ENCODE data around the gene GRB14.
"Not testable (repeated sequence)": the region's sequence is repeated elsewhere in the genome, so short reads cannot be mapped to it uniquely, and the experiment has no call there.

Gene GRB14

GRCh38 chr2:164642946-164643555 is 21.8 kb upstream of the GRB14 start:
- POLR2A ChIA-PET, result no interaction called here
- no peak for DNase-seq (ENCODE audit: low read depth, low spot score)
- H3K4me3 ChIP-seq (ENCODE audit: low read depth, low read length), result no peak overlapping the region
- TF ChIP-seq CTCF (IDR thresholded peaks at IDR 0.05; ENCODE audit: insufficient read depth, low read length, missing control alignments), result no peak
- CTCF ChIA-PET, result interaction anchor here (1.4 kb wide), 2 partner anchors 9 to 83 kb away, joined by 3 to 4 read pairs; no protein-coding TSS in a partner anchor

- CTCF ChIA-PET, result interaction anchor here (1.4 kb wide), 2 partner anchors 8 to 82 kb away, joined by 3 to 4 read pairs; no protein-coding TSS in a partner anchor
These were observed 21.0 kb upstream of the GRB14 start for GRCh38 chr2:164642268-164642667.

GRCh38 chr2:164628319-164628718 is 7.0 kb upstream of the GRB14 start:
- DNase-seq (ENCODE audit: low read depth, low spot score); H3K4me3 ChIP-seq (ENCODE audit: low read depth, low read length); POLR2A ChIA-PET; CTCF ChIA-PET: not testable (repeated sequence)

More at GRCh38 chr2:164642268-164642667, 21.0 kb upstream of the GRB14 start:
- no peak for TF ChIP-seq CTCF (IDR thresholded peaks at IDR 0.05; ENCODE audit: insufficient read depth, low read length, missing control alignments)
- no peak for DNase-seq (ENCODE audit: low read depth, low spot score)
- POLR2A ChIA-PET, result no interaction called here
- H3K4me3 ChIP-seq (ENCODE audit: low read depth, low read length), result no peak overlapping the region

GRCh38 chr2:164625378-164625971 is 4.2 kb upstream of the GRB14 start:
- POLR2A ChIA-PET, result no interaction called here
- H3K4me3 ChIP-seq (ENCODE audit: low read depth, low read length), result no peak overlapping the region
- DNase-seq (ENCODE audit: low read depth, low spot score), result peak; percentile 16
- TF ChIP-seq CTCF (IDR thresholded peaks at IDR 0.05; ENCODE audit: insufficient read depth, low read length, missing control alignments), result no peak
- CTCF ChIA-PET, result interaction anchor here (1.3 kb wide), 1 partner anchor 73 kb away, joined by 3 read pairs; no protein-coding TSS in a partner anchor

- H3K4me3 ChIP-seq (ENCODE audit: low read depth, low read length), result no peak overlapping the region
- no peak for DNase-seq (ENCODE audit: low read depth, low spot score)
- TF ChIP-seq CTCF (IDR thresholded peaks at IDR 0.05; ENCODE audit: insufficient read depth, low read length, missing control alignments), result no peak
- POLR2A ChIA-PET, result no interaction called here
- CTCF ChIA-PET, result interaction anchor here (1.2 to 1.3 kb wide), 2 partner anchors 64 to 74 kb away, joined by 3 read pairs; no protein-coding TSS in a partner anchor
These were observed 3.0 kb upstream of the GRB14 start for GRCh38 chr2:164624316-164624715.

- POLR2A ChIA-PET, result no interaction called here
- no peak for DNase-seq (ENCODE audit: low read depth, low spot score)
- CTCF ChIA-PET, result interaction anchor here (1.6 kb wide), 1 partner anchor 10 kb away, joined by 5 read pairs; no protein-coding TSS in a partner anchor
- no peak overlapping the region for H3K4me3 ChIP-seq (ENCODE audit: low read depth, low read length)
- TF ChIP-seq CTCF (IDR thresholded peaks at IDR 0.05; ENCODE audit: insufficient read depth, low read length, missing control alignments), result no peak
These were observed 1.2 kb upstream of the GRB14 start for GRCh38 chr2:164622338-164623106.
